SJCRH30 (cell line): ENCODE results near the gene A1CF. TPM values are rescaled to one million over a fixed set of nuclear protein-coding genes. Genes with fewer than 3 reads are reported as not detected.
"Not testable (repeated sequence)": the region's sequence is repeated elsewhere in the genome, so short reads cannot be mapped to it uniquely, and the experiment has no call there.

Source experiments
- DNase-seq, 2 experiments: peaks; one replicate each; pipeline ENCODE4 v3.0.0-alpha.2; 2015 to 2020
- H3K27ac ChIP-seq: fragments of 250-450 bp; sonication (Bioruptor Pico); 2 replicates; pipeline ENCODE4 v1.5.1; 2020; ENCODE audit warnings: mild to moderate bottlenecking, moderate library complexity
- H3K27me3 ChIP-seq: fragments of 250-450 bp; sonication (Bioruptor Pico); 2 replicates; pipeline ENCODE4 v1.5.1; 2020; ENCODE audit warnings: mild to moderate bottlenecking, moderate library complexity
- H3K36me3 ChIP-seq: fragments of 250-450 bp; sonication (Bioruptor Pico); 2 replicates; pipeline ENCODE4 v1.5.1; 2020; ENCODE audit warnings: mild to moderate bottlenecking, moderate library complexity
- H3K4me1 ChIP-seq: fragments of 250-450 bp; sonication (Bioruptor Pico); 2 replicates; pipeline ENCODE4 v1.5.1; 2020; ENCODE audit warnings: mild to moderate bottlenecking, moderate library complexity
- H3K4me3 ChIP-seq: fragments of 250-450 bp; sonication (Bioruptor Pico); 2 replicates; pipeline ENCODE4 v1.5.1; 2020; ENCODE audit warnings: mild to moderate bottlenecking, moderate library complexity
- H3K9me3 ChIP-seq: fragments of 250-450 bp; sonication (Bioruptor Pico); replicated peaks from 2 replicates; pipeline ENCODE4 v1.5.1; 2020; ENCODE audit warnings: mild to moderate bottlenecking, moderate library complexity
- total RNA-seq: library from RNA; depleted of rRNA; stranded (reverse); fragments of >200 nt; shearing (Covaris generic); gene quantifications from 2 replicates; pipeline ENCODE4 v1.2.3, GENCODE V29; 2014; rRNA removed

The A1CF gene
- total RNA-seq, 1 experiment from 2014 or later, result not detected

- not testable (repeated sequence) for H3K27ac ChIP-seq, H3K9me3 ChIP-seq, H3K4me3 ChIP-seq, DNase-seq, H3K36me3 ChIP-seq, H3K4me1 ChIP-seq, H3K27me3 ChIP-seq
Observed at GRCh38 chr10:50782017-50782416, 103.4 kb downstream of the A1CF start.

DNA sequence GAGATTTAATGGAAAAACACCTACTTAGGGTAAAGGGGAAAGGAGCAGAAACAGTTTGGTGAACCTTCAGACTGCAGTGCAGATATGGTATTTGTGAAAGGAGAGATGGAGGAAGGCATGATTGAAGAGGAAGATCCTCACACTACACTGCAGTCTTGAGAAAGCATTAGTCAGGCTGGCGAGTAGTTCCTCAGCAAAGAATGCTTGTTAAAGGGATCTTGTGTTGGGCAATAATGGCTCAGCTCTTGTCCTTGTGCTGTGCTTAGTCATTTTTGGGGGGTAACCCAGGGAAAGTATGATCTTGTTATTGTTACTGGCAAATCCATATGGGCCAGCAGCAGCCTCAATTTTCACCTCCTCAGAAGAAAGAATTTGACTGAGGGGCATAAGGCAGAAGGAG, 105.4 kb downstream of the A1CF start:
- H3K9me3 ChIP-seq, H3K27me3 ChIP-seq, H3K4me3 ChIP-seq, H3K27ac ChIP-seq, DNase-seq, H3K4me1 ChIP-seq, H3K36me3 ChIP-seq: not testable (repeated sequence)

DNA sequence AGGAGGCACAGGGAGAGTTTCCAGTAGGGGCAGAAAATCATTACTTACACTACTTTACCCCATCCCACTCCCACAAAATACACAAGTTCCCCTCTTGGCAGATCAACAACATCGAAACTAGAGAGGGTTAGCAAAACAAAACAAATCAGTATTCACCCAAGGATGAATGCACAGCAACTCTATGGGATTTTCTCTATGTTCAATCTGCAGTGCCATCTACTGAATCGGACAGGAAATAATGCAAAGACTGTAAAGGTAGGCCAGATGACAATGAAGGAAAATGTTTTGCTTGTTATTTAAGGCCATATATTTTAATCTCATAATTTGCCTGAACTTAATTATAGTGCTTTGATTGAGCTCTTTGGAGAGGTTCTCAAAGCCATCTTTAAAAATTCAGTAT, 110.6 kb downstream of the A1CF start:
- not testable (repeated sequence) for H3K27me3 ChIP-seq, H3K9me3 ChIP-seq, H3K4me3 ChIP-seq, H3K27ac ChIP-seq, DNase-seq, H3K4me1 ChIP-seq, H3K36me3 ChIP-seq

- H3K27ac ChIP-seq, H3K4me1 ChIP-seq, H3K9me3 ChIP-seq, H3K4me3 ChIP-seq, DNase-seq, H3K27me3 ChIP-seq, H3K36me3 ChIP-seq: not testable (repeated sequence)
Observed at GRCh38 chr10:50772042-50772441, 113.4 kb downstream of the A1CF start.

- DNase-seq, H3K4me1 ChIP-seq, H3K4me3 ChIP-seq, H3K9me3 ChIP-seq, H3K27me3 ChIP-seq, H3K36me3 ChIP-seq, H3K27ac ChIP-seq: not testable (repeated sequence)
Observed at GRCh38 chr10:50766774-50767513, 118.5 kb downstream of the A1CF start.

Other genes starting within 250 kb of the A1CF start
- 3.7 and 3.9 TPM in 2 replicates for gene ASAH2B, start 145.7 kb downstream of the A1CF start, total RNA-seq
- gene PRKG1, start 188.9 kb upstream of the A1CF start, total RNA-seq, result 2.6 and 3.0 TPM in 2 replicates